Renal pelvis (tissue), 4 donors: ENCODE data around the gene KCNH8. TPM values are rescaled to one million over a fixed set of nuclear protein-coding genes. Genes with fewer than 3 reads are reported as not detected.
A peak's percentile ranks its signal among the peaks of the same experiment; 100 is the strongest.

Source experiments
- DNase-seq: peaks from one replicate; pipeline ENCODE4 v3.0.0-alpha.2; 2013
- polyA plus RNA-seq, 3 donors: library from polyadenylated mRNA; unstranded; fragments of 120-200 nt; gene quantifications; one replicate each; pipeline ENCODE4 v1.2.1, GENCODE V29; 2013; ENCODE audit not compliant: insufficient read length in 3 of 3

The KCNH8 gene
- polyA plus RNA-seq, 3 donors = 0.92 to 1.5 (median 1.1) TPM

DNA sequence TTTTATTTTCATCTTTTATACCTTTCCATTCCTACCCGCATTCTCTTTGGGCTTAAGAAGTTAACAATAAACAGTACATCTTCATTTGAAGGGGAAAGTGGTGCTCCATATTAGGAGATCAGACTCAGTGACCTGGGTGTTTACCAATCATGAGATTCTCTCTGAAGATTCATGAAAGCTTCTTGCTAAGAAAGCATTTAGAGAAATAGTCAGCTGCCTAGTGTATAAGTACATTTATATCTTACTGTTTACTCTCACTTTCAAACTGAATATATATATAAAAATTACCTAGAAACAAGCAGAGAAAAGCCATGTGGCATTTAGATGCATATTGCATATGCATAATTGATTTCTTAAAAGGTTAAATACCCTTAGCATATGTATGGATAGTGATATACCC lies 100.5 kb downstream of the KCNH8 start:
- DNase-seq = no peak

DNA sequence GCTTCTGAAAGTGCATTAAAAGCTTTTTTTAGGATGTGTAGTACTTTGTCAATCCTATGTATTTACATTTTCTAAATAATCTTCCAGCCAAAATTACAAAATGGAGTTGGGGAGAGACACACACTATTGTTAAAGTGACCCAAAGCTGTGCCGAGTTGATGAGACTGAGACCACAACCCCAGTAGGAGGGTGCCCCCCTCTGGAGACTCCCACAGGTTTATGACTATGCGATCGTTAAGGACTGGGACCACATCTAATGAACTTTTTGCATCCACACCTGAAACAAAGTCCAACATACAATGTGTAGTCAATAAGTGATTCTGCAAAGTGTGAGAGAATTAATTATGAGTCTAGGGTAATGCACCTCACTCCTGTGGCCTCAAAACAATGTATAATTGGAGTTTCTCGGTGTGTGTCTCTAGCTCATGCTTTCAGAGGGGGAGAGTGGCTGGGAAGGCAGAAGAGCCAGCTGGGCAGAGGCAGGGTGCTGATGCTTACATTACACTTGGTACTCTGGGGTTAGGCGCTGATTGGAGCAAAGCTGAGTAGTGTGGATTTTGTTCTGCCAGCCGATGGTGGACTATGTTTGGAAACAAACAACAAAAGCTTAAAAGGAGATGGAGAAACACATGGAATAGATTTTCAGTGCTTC lies 102.8 kb downstream of the KCNH8 start:
- DNase-seq = no peak

DNA sequence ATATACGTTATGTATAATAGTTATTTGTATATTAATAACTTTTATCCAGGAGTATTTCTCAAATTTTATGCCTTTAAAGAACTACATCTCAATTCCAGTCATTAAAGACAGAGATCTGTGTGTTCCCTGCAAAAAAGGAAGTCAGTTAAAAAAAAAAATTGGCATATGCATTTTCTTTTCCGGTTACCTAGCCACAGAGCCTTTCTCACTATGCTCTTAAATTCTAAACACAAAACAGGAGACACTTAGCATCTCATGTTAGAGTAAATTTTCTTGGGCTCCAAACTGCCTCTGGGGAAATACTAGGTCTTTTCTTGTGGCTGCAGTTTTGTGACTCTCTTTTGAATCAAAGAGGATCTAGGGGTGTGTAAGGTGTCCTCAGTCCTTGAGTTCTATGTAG lies 105.9 kb downstream of the KCNH8 start:
- no peak for DNase-seq

DNA sequence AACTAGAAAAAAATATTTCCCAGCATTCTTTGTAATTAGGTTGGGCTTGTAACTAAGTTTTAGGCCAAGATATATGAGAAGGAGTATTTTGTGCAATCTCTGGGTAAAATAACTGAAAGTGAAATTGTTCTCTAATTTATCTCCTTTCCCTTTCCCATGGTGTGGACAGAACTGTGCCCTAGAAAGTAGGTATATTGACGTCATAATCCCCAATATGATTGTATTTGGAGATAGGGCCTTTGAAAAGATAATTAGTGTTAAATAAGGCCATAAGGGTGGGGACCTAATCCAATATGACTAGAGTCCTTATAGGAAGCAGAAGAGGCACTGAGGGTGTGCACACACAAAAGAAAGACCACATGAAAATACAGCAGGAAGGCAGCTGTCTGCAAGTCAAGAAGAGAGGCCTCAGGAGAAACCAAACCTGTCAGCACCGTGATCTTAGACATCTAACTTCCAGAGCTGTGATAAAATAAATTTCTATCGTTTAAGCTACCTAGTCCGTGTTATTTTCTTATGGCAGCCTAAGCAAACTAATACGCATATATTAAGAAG lies 106.6 kb downstream of the KCNH8 start:
- DNase-seq = no peak

DNA sequence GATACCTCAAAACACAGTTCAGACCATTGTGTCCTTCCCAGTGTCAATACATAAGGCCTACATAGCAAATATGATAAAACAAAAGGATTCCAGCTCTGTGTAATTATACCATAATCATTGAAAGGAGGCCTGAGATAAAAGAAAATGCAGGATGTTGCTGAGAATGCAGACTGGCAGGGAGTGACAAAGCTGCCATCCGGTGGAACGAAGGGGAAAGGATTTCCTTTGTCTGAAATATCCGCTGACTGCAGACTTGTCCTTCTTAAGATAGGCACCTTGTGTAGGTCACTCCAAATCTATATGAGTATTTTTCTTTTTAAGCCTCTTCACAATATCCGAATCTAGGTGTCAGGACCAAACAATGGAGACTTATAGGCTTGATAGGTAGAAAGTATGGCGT lies 108.0 kb downstream of the KCNH8 start:
- DNase-seq = no peak

DNA sequence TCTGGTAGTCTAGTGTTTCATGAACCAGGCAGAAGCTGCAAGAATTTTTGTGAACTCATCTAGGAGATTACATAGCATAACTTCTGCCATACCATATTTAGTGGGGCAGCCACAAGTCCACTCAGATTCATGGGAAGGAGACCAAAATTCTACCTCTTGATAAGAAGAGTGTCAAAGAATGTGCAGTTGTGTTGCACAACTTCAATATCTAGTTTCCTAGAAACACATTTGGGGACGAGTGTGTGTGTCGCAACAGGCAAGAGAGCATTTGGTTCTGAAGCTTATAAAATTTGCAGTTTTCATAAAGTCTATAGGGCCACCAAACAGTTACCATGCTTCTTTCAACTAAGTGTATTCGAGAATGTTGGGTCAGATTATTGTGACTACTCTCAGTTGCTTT lies 115.3 kb downstream of the KCNH8 start:
- no peak for DNase-seq

DNA sequence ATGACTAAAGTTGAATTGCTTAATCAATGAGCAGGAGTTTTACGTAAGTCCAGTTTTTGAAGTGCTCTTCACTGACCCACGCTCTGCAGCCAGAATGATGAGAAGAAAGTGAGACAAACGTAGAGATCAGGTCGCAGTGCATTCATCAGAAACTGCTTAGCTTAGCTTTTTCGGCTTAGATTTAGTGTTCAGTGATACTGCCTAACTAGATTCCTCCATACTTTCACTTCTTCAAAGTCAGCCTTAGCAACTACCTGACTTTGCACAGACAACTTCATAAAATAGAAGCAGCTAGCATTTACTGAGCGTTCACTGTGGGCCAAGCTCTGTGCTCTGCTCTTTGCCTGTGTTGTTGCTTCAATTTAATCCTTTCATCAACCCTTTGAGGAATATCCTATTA lies 116.1 kb downstream of the KCNH8 start:
- DNase-seq = peak; percentile 0

DNA sequence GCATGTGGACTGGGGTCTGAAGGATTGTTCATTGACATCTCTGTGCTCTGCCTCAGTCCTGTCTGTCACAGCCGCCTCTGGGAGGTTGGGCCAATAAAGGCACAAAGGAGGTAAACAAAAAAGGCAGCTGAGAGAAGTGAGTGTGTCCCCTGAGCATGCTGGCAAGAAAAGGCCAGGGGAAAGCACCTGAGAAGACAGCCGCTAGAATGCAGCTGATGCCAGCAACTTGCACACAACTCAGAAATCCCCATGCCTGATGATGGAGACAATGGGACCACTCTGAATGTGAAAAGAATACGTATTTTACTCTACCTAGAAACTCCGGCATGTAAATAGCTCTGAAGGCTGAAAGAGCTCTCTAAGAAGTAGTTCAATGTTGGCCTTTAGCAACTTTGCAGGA lies 118.7 kb downstream of the KCNH8 start:
- DNase-seq = no peak

DNA sequence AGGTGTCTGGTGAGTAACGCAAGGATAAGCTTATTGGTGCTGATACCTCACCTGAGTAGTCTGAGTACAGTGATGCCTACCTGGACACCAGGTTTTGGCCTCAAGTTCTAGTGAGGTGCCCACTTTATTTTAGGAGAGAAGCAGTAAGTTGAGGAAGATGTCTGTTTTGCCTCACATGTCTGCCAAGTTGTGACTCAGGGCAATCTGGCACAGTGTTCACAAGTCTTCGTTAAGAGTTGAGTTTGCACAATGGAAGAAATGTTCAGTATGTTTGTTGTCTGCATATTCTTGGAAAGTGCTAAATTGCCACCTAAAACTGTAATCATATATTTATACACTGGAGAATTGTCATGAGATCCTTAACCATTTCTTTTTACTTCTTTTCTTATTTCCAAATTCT lies 122.2 kb downstream of the KCNH8 start:
- no peak for DNase-seq

DNA sequence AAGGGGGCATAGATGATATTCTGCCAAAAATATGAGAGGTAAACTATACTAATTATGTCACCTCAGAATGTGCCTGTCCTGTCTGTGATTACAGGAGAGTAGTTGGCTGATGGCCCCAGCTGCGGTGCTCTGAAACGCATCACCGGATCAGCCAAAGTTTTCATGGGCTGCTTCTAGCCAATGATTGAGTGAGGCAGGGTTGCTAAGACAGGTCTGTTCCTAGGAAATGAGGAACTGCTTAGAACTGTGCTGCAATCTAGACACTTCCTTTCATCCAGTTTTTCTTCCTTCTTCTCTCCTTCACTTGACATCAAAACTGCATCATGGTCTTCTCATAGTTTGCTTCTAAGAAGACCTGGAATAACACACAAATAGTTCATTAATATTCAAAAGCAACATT lies 124.0 kb downstream of the KCNH8 start:
- no peak for DNase-seq

DNA sequence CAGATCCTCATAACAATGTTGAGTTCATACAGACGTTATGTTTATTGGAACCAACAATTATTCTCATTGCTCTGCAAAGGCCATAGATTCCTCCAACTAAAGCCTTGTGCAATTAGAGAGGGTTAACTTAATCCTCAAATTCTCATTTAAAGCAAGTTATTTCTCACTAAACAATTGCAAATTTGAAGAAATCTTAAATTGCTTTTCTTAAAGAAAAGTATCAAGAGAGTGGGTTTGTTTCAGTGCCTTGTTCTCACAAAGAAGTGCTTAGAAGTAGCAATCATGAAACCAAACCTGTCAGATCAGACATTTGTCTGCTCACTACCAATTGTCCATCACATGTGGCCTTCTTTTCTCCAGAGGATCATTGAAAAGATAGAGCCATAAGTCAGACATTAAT lies 124.8 kb downstream of the KCNH8 start:
- no peak for DNase-seq

DNA sequence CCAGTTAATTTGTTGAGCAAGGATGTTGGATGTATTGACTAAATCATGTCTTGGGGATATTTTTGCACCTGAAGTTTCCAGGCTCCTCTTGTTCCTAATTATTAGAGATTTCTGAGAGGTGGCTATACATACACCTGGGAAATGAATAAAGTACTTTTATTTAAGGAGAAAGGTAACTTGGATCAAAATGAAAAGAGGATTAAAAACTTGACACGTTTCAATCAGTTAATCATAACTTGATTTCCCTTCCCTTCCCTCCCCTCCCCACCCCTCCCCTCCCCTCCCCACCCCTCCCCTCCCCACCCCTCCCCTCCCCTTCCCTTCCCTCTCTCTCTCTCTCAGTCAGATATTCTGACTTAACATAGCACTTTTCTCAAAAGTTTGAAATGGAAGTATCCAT lies 126.3 kb downstream of the KCNH8 start:
- no peak for DNase-seq

DNA sequence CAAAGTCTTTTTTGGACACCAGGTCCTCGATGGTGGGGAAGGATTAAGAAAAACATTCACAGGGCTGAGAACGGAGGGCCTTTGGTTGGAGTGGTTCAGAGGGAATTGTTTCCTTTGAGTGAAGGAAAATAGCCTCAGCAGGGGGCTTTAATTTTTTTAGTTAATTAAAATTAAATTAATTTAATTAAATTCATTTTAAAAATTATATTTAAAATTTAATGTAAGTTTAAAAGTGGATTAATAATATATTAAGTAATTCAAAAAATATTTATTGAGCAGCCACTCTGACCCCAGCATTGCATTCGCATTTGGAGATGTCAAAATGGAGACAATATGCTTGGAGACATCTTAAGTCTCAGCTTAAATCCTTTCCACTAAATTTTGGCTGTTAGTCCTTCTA lies 136.7 kb downstream of the KCNH8 start:
- DNase-seq = no peak

DNA sequence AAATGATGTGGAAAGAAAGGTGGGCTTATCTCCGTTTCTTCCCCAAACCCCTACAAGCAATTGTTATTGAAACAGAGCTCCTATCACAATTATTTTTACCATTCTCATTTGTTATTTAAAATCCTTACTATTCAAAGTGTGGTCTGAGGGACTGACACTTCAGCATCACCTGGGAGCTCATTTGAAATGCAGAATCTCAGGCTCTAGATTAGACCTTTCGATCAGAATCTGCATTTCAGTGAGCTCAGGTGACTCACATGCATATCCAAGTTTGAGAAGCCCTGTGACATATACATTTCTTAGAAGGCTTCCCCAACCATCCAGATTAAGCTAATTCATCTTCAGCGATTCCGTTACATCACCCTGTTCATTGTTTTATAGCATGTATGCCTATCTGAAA lies 145.0 kb downstream of the KCNH8 start:
- DNase-seq = no peak

DNA sequence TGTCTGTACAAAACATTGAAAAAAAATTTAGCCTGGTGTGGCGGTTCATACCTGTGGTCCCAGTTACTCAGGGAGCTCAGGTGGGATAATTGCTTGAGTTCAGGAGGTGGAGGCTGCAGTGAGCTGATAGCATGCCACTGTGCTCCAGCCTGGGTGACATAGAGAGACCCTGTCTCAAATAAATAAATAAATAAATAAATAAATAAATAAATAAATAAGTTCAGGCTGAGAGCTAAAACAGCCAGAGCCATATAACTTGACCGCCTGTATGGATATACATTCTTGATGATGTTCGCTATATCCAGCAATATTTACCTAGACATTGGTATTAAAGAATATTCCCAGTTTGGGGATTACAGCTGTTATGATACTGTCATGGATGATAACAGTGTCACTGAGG lies 146.9 kb downstream of the KCNH8 start:
- no peak for DNase-seq

DNA sequence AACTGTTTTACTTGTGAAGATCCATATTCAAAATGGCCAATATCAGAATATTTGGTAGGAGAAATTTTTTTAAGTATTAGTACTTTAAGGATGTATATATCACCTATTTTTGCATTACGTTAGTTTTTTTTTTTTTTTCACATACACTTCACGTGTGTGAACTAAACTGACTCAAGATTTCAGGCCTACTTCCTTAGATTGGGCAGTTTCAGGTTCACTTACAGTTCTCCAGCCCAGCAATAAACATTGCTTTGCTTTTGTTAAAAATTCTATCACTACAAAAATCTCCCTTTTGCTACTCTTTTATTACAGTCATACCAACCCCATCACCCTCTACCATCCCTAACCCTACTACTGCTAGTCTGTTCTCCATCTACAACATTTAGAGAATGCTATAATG lies 183.6 kb downstream of the KCNH8 start:
- no peak for DNase-seq

DNA sequence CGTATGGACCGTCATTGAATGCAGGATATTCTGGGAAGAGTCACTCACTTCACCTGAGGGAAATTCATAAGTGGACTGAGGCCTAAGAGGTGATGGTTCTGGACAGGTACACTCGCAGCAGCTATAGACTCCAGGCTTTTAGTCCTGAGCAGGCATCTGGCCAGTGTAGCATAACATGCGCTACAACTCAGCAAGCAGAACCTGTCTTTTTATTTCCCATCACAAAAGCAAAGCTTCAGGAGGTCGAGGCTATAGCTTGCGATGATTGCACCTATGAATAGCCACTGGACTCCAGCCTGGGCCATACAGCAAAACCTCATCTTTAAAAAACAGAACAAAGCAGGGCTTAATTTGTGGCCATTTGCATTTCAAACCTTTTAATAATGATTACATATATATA lies 185.8 kb downstream of the KCNH8 start:
- DNase-seq = no peak

DNA sequence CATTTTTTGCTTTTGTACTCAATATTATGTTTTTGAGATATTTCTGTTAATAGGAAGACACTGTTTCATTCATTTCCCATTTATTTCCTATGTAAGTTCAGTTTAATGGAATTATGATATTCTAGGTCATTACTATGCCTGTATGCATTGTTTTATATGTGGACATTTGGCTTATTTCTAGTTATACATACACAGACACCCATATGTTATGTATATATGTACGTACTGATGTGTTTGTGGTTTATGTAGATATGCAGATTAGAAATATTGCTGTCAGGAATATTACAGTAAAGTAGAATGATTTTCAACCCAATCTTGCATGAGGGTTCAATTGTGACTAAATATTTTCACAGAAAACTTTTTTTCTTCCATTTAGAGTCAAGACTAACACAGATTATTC lies 190.5 kb downstream of the KCNH8 start:
- DNase-seq = no peak

DNA sequence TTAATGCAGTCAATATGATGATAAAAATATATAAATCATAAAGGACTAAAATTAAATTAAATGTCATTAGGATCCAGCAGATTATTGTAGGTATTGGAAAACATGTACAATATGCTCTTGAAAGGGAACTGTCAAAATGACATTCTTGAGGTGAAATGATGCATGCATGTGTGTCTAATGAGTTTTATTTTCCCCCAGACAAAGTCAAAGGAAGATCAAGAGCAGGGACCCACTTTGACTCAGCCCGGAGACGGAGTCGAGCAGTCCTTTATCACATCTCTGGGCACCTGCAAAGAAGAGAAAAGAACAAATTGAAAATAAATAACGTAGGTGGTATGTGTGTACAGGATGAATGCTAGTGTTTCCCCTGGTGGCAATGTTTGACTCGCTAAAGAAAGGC lies 194.1 kb downstream of the KCNH8 start:
- no peak for DNase-seq

DNA sequence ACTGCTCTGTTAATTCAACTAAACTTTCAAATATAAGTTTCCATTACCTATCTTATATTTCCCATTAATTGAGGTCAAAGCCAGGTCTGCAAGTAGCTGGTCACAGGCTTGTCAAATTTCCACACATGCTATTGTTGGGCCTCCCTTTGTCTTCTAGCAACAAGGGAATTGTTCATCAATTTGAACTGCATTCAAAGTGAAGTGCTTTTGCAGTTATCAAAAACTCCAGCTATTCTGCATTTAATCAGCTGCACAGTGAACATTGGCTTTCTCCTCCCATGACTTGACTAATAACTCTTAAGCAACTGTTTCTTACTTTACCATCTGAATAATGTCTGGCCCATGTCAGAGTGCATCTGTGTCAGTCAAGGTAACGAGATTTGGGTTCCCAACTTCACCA lies 198.4 kb downstream of the KCNH8 start:
- no peak for DNase-seq

DNA sequence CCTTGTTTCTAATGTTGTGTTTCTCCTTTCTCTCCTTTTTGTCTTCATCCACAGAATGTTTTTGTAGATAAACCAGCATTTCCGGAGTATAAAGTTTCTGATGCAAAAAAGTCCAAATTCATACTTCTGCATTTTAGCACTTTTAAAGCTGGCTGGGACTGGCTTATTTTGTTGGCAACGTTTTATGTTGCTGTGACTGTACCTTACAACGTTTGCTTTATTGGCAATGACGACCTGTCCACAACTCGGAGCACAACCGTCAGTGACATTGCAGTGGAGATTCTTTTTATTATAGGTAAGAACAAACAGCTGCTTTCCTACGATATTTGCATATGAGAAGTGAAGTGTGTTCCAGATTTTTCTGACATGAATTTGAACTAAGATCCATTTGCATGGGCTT lies 199.4 kb downstream of the KCNH8 start:
- no peak for DNase-seq

DNA sequence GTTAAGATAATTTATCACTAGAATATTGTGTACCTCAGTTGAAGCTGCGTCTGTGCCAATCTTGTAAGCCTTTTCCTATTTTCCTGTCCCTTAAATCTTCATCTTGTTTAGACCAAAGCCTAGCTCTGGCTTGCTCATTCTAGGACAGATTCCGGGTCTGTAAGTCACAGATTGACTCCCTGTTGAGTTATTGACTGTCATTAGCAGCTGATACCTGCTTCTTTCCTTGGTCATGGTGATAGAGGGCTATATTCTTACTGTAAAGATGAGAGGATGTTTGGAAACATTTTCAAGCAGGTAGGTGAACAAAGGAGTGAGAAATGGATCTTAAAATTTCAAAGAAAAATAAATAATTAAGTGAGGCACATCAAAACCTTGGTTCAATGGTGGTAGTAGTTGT lies 200.2 kb downstream of the KCNH8 start:
- no peak for DNase-seq

DNA sequence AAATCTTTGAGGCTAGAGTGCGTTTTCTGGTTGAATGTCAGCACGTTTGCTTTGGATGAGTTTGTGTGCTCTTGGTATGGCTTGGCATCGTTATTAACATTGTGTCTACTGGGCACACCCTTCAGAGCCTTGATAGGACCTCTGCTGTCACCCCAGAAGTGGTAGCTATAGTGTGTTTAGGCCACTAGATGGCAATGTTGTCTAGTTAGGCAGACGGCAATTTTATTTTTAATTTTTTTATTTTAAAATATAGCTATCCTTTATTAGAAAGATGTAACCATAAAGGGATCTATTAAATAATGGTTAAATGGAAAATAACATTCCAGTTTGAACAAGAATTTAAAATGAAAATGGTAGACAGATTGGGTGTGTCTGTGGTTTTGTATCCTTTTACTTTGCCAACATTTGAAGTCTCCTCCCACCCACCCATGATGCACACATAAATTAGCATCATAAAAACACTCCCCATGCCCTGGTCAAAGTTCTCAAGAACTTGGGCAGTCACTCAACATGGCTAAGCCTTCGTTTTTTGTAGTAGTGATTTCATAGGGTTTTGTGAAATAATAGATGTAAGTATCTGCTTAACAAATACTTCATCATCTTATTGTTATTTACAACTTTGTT lies 200.7 kb downstream of the KCNH8 start:
- no peak for DNase-seq

DNA sequence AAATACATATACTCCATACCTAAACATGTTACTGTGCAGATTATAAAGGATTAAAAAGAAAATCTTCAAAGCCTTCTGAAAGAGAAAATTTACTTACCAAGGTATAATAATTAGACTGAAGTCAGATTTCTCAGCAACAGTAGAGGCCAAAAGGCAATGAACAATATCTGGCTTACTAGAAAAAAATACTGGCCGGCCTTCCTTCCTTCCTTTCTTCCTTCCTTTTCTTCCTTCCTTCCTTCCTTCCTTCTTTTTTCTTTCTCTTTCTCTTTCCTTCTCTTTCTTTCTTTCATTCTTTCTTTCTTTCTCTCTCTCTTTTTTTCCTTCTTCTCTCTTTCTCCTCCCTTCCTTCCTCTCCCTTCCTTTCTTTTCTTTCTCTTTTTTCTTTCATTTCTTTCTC lies 209.6 kb downstream of the KCNH8 start:
- no peak for DNase-seq
